A172 (cell line): ENCODE data around the gene WDCP. TPM values are rescaled to one million over a fixed set of nuclear protein-coding genes. Genes with fewer than 3 reads are reported as not detected.
A peak's percentile ranks its signal among the peaks of the same experiment; 100 is the strongest.

Experiments used
- DNase-seq: peaks from one replicate; pipeline ENCODE4 v3.0.0-alpha.2; 2015; ENCODE audit warnings: low spot score
- total RNA-seq: library from RNA; depleted of rRNA; stranded (reverse); fragments of >200 nt; shearing (Covaris generic); gene quantifications from 2 replicates; pipeline ENCODE4 v1.2.3, GENCODE V29; 2014; rRNA removed

The WDCP gene
- total RNA-seq, 1 experiment from 2014 or later: 10.7 TPM

GRCh38 chr2:23993736-23994269 is 53.4 kb downstream of the WDCP start:
- peak; percentile 35 for DNase-seq

- no peak for DNase-seq
Measured at GRCh38 chr2:23992931-23993330, 54.3 kb downstream of the WDCP start.

- DNase-seq: peak; percentile 26
Measured at GRCh38 chr2:23988371-23988770, 58.8 kb downstream of the WDCP start.

Other genes with a start within 250 kb of the WDCP start
- 13.7 and 17.2 TPM in 2 replicates for gene ATAD2B, start 120.3 kb downstream of the WDCP start, total RNA-seq
- gene UBXN2A, start 106.9 kb downstream of the WDCP start, total RNA-seq: 35.9 and 36.5 TPM in 2 replicates
- 0.24 TPM in 1 of 2 replicates, not detected in the other for gene MFSD2B, start 37.3 kb downstream of the WDCP start, total RNA-seq
- 5.2 and 10.8 TPM in 2 replicates for gene FKBP1B, start 2.4 kb upstream of the WDCP start, total RNA-seq
- gene SF3B6, start 28.9 kb upstream of the WDCP start, total RNA-seq: 338 and 380 TPM in 2 replicates
- gene TP53I3, start 37.4 kb upstream of the WDCP start, total RNA-seq: 64.3 and 69.3 TPM in 2 replicates
- 0.40 and 2.3 TPM in 2 replicates for gene PFN4, start 75.9 kb upstream of the WDCP start, total RNA-seq
- 5.9 and 8.6 TPM in 2 replicates for gene FAM228B, start 76.1 kb upstream of the WDCP start, total RNA-seq
- not detected in 2 replicates for gene FAM228A, start 127.7 kb upstream of the WDCP start, total RNA-seq